NOMO-1 treated with DMSO at 0.1 percent for 48 hours (cell line): ENCODE measurements around the gene PIM3.

Source experiments
- DNase-seq: peaks from one replicate; lab custom pipeline; 2025; ENCODE audit not compliant: unreplicated experiment; lab: John Stamatoyannopoulos, UW

The PIM3 gene

DNA sequence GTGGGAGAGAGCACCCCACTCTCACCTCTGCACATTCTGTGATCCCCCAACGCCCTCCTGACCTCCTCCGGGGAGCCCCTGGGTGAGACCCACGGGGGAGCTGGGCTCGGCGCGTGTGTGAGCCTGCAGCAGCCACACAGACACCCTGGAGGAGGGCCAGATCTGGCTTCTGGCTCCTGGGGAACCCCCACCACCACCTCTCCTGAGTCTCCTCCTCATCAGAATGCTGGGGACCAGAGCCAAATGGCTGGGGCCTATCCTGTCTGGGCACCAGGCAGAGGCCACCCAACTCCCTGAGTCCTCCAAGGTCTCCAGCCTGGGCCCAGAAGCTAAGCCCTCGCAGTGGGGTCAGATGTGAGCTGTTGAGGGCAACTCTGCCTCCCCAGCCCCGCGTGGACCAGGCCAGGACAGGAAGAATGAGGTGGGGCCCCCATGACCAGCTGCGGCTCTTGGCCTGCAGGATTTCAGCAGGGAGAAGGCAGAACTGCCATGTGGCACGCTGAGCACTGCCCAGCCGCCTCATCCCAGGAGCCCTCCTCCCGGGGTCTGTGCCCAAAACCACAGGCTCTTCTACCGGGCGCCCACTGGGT is 5.5 kb upstream of the PIM3 start:
- no peak for DNase-seq

DNA sequence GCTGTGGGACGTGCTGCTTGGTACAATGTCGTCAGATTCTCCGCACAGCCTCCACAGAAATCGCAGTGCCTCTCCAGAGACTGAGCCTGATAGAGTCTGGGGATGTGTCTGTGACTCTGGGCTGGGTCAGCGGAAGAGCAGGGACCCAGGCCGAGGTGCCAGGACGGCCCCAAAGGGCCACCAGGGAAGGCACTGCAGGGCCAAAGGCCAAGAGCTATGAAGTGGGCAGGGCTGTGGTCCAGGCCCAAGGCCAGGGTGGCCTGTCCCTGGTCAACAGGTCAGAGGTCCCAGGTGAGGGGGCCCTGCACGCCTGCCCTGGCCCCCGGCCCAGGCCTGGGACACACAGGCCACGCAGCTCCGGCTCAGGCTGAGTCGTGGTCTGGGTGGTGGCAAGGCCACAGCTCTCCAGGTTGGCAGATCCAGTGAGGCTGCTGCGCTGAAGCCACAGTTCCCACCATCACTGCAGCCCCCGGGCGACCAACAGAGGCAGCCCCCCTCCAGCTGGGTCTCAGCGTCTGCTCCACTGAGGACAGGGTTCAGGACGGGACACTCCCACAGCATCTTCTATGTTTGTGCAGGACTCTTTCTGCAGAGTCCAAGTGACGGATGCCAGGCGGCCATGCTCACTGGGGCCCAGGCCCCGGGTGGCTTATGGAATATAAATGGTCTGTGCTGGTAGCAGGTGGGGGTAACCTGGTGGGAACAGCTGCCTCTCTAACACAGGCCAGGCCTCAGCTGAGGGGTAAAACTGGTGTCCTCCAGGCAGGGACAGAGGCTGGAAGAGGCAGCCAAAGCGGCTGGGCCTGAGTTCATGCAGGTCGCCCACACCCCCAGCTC is 4.8 kb upstream of the PIM3 start:
- no peak for DNase-seq

DNA sequence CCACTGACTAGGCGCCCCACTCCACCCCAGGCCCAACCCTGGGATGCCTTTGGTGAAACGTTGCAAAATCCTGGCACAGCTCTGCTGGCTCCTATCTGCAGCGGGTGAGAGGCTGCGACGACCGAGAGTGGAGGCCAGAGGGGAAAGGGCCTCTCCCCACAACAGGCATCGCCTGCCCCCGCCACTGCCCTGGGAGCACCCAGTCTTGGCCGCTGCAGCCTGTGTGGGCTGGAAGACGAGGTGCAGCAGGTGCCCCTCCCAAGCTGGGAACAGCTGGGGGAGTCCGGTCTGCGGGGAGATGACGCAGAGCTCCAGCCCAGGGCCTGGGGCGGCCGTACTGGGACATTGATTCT is 4.2 kb upstream of the PIM3 start:
- DNase-seq, result no peak

DNA sequence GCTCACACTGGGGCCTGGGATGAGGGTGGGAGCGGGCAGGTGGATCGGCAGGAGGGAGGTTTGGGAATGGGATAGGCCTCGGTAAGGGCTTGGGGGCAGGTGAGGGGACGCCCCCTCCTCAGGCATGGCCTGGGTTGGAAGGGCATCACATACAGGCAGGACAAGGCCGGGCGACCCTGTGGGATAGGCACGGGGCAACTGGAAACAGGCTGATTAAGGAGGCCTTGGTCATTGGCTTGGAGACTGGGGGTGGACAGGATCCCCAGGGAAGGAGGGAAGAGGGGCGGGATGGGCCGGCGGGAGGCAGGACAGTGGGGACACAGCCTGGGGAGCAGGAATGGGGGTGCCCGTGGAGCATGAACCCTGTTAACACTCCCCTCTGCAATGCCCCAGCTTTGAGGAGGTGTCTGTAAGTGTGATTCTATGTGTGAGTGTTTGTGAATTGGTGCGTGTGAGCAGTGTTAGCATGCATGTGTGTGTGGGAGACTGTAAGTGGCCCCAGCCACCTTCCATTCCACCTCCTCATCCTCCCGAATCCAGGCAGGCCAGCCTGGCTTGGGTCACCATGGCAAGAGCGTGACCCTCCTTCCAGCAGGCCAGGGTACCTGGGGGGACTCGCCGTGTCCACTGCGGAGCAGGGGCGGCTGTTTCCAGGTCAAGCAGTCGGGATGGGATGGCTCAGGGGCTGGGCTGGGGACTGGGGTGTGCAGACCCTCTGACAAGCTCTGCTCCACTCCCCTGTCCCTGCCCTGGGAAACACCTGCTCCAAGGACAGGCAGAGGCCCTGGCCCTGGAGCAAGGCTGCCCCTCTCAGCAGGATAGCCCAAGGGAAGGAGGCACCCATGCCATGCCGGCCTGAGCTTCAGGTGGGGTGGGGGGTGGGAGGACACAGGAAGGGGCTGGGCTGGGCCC is 3.4 kb upstream of the PIM3 start:
- DNase-seq, result no peak

DNA sequence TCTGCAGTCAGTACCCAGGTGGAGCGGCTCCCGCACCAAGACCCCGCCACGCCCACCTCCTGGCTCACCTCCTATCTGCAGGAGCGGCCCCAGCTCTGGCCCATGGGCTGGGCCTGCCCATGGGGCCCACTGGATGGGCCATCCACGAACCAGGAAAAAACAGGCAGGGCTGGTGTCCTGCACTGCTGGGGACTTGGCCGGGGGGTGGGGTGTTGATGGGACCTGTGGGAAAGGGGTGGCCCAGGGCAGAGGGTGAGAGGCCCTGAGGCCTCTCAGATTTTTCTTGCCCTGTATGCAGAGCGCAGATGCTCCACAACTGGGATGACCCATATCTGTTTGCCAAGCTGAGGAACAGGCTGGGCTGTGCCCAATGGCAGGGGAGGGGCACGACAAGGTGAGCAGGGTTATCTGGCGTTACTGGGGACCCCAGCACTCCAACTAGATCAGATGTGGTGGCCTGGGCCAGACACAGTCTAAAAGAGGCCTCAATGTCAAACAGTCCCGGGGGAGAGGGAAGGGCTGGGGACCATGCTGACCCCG is 2.7 kb upstream of the PIM3 start:
- DNase-seq, result no peak

DNA sequence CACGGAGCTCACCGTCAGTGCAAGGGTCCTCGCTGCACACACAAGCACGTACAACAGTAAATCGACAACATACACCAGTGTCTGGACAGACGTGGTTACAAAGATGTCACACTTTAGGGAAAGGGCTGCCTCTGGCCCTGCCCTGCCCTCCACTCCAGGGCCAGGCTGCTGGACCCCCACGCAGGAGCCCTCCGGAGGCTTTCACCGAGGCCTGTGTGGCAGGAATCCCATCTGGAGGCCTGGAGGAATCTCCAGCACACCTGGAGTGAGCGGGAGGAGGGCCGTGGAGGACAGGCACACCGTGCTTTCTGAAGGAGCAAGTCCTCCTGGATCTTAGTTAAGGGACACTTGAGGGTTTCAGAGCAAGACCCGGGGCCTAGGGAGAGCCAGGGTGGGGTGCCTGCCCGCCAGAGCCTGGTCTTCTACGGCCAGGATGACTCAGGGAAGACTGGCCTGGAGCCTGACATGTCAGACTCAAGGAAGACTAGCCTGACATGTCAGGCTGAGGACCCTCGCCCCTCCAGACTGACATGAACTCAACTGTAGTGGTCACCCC is 2.1 kb upstream of the PIM3 start:
- DNase-seq, result no peak

DNA sequence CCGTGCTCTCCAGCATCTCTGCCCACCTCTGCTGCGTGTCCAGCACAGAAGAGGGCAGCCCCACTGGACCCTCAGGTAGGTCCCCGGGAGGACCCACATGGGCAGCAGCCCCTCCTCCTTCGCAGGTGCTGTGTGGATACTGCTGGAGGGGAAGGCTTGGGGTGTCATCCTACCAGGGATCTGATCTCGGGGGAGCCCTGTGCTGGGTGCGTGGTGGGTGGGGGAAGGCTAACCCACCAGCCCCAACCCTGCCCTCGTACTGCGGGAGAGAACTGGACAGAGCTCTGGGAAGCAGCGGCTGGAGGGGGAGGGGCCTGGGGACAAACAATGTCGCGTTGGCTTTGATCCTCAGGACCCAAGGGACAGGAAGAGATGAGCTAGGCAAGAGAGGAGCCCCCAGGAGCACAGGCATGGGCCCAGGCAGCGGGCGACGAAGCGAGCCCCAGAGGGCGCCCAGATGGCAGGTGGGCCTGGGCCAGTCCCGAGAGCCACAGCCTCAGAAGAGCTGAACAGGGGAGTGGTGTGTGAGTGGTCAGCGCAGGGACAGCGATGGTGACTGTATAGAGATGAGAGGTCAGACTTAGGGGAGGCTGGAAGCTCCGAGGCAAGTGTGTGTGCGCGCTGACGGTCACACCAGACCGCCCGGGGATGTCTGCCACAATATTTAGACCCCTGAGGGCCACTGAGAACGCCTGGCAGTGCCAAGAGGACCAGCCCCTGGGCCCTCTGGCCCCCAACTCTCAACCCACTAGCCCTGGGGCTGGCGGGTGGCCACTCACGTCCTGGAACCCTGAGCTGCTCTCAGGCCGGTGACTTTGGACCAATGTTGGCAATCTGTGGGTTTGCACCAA is 1.4 kb upstream of the PIM3 start:
- DNase-seq, result no peak

DNA sequence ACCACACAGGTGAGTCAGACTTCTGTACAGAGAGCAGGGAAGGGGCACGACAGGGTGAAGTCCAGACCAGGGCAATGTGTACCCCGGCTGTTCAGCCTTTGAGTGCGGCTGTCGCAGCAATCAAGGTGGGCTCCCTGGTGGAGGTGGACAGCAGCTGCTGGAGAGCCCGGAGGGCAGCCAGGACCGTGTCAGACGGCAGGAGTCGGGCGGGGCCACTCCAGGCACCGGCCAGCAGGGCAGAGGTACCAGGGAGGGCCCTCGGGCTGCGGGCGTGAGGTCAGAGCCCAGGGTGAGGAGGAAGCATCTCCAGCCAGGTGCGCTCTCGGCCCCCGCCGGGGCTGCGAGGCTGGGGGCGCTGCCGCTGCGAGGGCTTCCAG is 802 bp upstream of the PIM3 start:
- DNase-seq, result no peak

DNA sequence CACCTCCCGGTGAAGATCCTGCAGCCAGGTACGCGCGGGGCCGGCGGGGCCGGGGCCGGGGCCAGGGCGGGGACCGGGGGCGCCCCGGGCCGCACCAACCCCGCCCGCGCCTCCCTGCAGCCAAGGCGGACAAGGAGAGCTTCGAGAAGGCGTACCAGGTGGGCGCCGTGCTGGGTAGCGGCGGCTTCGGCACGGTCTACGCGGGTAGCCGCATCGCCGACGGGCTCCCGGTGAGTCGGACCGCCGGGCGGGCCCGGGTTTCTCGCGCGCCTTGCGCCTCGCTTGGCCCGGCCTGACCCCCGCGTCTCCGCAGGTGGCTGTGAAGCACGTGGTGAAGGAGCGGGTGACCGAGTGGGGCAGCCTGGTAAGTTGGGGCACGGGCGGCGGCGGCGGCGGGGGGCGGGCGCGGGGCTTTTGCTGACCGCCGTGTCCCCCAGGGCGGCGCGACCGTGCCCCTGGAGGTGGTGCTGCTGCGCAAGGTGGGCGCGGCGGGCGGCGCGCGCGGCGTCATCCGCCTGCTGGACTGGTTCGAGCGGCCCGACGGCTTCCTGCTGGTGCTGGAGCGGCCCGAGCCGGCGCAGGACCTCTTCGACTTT is 531 bp downstream of the PIM3 start:
- DNase-seq, result no peak

DNA sequence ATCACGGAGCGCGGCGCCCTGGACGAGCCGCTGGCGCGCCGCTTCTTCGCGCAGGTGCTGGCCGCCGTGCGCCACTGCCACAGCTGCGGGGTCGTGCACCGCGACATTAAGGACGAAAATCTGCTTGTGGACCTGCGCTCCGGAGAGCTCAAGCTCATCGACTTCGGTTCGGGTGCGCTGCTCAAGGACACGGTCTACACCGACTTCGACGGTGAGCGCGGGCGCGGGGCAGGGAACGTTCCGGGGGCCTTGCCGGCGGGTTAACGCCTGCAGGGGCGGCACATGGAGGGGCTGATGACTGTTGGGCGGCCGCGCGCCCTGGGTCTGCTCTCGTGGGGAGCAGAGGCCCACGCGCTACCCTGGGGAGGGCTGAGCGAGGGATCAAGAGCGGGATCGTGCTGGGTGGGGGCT is 1.0 kb downstream of the PIM3 start:
- DNase-seq, result no peak

DNA sequence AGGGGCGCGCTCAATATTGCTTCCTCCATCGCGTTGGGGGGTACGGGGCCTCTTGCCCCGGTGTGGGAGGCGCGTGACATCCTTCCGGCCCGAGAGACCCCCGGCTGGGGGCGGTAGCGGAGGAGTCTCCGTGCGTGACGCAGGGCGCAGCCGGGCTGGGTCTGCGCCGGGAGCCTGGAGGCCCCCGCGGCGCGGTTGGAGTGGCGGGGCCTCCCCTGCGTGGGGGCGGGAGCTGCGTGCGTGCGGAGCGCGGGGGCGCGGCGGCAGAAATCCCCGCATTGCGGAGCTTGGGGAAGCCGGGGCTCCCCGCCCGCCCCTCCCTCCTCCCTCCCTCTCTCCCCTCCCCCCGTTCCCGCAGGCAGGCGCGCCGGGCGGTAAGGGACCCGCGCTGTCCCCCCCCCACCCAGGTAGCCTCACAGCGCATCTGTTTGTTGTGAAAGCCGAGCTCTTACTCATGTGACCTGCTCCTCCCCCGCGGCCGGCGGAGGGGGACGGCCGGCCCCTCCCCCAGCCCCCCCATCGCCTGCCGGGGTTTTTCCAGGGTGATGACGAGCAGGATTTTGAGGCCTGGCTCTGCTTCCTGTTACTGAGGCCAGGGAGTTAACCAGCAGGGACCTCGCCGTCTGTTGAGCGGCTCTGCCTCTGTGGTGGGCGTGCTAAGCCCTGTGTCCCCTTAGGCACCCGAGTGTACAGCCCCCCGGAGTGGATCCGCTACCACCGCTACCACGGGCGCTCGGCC is 1.6 kb downstream of the PIM3 start:
- no peak for DNase-seq

DNA sequence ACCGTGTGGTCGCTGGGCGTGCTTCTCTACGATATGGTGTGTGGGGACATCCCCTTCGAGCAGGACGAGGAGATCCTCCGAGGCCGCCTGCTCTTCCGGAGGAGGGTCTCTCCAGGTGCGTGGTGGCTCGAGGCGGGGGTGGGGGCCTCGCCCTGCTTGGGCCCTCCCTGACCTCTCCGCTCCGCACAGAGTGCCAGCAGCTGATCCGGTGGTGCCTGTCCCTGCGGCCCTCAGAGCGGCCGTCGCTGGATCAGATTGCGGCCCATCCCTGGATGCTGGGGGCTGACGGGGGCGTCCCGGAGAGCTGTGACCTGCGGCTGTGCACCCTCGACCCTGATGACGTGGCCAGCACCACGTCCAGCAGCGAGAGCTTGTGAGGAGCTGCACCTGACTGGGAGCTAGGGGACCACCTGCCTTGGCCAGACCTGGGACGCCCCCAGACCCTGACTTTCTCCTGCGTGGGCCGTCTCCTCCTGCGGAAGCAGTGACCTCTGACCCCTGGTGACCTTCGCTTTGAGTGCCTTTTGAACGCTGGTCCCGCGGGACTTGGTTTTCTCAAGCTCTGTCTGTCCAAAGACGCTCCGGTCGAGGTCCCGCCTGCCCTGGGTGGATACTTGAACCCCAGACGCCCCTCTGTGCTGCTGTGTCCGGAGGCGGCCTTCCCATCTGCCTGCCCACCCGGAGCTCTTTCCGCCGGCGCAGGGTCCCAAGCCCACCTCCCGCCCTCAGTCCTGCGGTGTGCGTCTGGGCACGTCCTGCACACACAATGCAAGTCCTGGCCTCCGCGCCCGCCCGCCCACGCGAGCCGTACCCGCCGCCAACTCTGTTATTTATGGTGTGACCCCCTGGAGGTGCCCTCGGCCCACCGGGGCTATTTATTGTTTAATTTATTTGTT is 2.4 kb downstream of the PIM3 start:
- DNase-seq, result no peak

DNA sequence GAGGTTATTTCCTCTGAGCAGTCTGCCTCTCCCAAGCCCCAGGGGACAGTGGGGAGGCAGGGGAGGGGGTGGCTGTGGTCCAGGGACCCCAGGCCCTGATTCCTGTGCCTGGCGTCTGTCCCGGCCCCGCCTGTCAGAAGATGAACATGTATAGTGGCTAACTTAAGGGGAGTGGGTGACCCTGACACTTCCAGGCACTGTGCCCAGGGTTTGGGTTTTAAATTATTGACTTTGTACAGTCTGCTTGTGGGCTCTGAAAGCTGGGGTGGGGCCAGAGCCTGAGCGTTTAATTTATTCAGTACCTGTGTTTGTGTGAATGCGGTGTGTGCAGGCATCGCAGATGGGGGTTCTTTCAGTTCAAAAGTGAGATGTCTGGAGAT is 3.1 kb downstream of the PIM3 start:
- no peak for DNase-seq

DNA sequence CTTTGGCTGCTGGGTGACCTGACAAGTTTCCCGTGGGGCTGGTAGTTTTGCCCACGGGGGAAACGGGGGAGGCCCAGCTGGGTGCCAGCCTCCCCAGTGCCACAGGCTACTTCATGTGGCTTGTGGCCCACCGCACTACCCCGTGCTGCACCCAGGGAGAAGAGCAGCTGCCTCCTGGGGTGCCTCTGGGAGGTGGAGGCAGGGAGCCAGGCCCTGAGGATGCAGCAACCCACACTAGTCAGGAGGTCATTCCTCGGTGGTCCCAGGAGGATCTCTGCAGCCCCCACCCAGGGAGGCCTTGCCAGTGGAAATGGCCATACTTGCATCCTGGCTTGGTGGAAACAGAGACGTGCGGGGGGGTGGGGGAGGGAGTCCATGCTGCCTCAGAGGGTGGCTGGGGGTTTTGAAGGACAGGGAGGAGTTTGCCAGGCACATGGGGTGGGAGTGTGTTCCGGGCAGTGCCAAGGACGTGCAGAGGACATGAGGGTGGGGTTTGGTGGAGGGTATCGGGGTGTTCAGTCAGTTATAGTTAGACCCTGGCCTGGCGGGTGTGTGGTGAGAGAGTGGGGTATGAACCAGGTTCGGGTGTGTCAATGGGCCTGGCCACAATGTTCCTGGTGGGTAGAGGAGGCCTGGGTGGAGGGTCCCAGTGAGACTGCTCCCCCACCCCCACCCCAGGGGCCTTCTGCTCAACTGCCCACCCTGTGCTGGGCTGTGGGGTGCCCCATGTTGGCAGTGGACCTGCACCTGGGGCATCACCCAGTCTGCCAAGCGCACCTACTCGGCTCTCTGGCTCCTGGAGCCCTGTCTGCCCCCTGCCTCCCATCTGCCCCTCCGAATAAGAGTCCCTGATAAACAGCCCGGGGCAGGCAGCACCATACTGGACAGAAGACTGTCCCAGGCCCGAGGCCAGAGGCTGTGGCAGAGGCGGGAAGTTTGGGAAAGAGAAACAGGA is 3.8 kb downstream of the PIM3 start:
- DNase-seq, result no peak

DNA sequence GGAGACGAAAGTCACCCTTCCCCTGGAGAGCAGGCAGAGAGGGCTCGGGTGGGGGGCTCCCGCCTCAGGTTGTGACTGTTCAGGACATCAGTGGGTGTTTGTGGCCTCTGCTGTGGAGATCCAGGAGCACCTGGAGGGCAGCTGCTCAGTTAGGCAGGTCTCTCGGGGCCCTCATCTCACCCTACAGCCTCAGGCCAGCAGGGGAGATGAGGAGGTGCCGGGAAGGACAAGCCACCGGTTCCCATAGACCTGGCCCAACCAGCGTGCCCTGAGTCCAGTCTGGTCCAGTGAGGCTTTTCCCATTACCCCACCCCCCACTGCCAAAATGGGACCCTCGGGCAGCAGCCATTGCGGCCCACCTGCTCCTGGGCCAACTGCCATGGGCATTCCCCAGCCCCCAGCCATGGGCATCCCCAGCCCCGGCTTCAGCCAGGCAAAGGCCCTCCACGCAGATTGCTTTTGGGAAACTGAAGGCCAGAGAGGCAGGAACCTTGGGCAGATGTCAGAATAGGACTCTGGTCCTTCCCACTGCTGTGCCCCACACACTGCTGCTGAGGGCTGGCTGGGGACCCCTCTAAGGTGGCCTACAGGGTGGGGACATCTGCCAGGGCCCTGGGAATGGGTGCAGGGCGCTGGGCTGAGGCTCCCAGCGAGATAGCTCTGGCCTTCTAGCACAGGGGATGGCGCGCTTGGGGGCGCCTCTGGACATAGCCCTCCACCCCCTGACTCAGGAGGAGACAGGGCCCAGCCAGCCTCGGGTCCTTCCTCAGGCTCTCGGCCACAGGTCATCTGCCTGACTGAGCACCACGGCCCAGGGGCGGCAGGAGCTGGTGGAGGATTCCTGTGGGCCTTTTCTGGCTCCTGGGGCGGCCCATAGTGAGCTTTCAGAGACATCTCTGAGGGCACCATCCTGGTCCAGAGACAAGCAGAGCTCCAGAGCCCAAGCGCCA is 4.8 kb downstream of the PIM3 start:
- no peak for DNase-seq
